ENCODE measurements around the gene PEX11G. TPM values are rescaled to one million over a fixed set of nuclear protein-coding genes. Genes with fewer than 3 reads are reported as not detected.

The PEX11G gene
- total and polyA plus RNA-seq, 2 experiments from 2014 or later = 4.0 to 6.2 TPM

GRCh38 chr19:7507884-7508283, 19.0 kb upstream of the PEX11G start:
- no peaks in the 10 kb centered on the region for H3K36me3 ChIP-seq (ENCODE audit: low read depth)
- H3K9me3 ChIP-seq (ENCODE audit: low read depth) = no peaks in the 10 kb centered on the region
- H3F3A ChIP-seq (ENCODE audit: insufficient read depth) = no peaks in the 10 kb centered on the region
- DNase-seq = peak; percentile 93
- no peak overlapping the region for H3K4me2 ChIP-seq (ENCODE audit: unreplicated experiment)
- H3K79me2 ChIP-seq (ENCODE audit: insufficient read depth) = no peaks in the 10 kb centered on the region
- H3K4me1 ChIP-seq (ENCODE audit: insufficient read depth) = no peaks in the 10 kb centered on the region
- WGBS, 2 experiments (ENCODE audit: low coverage in 1 of 2, low lambda C conversion rate in 2 of 2, missing lambda C conversion rate in 2 of 2) = 52 to 60% methylated on average over 11 of the region's 11 CpGs
- H3K27me3 ChIP-seq (replicated peaks; ENCODE audit: insufficient read depth) = no peaks in the 10 kb centered on the region
- no peak overlapping the region for H3K4me3 ChIP-seq
- no peak overlapping the region for H2AFZ ChIP-seq
- H3K9me2 ChIP-seq (ENCODE audit: insufficient read depth) = no peaks in the 10 kb centered on the region
- H4K20me1 ChIP-seq (ENCODE audit: insufficient read depth) = no peaks in the 10 kb centered on the region
- H3K9ac ChIP-seq = no peak overlapping the region
- no peak overlapping the region for H3K27ac ChIP-seq
- in situ Hi-C loops (cut with MboI) = no loop called here
- TF ChIP-seq EZH2 (IDR thresholded peaks at IDR 0.05; ENCODE audit: insufficient read depth, poor library complexity, severe bottlenecking) (no peak), EZH2phosphoT487 (IDR thresholded peaks at IDR 0.05; ENCODE audit: insufficient read depth, low read depth) (no peak)

GRCh38 chr19:7506385-7507328, 17.8 kb upstream of the PEX11G start:
- in situ Hi-C loops (cut with MboI) = no loop called here
- Histone ChIP-seq H3K36me3 (ENCODE audit: low read depth) (no peaks in the 10 kb centered on the region), H3K79me2 (ENCODE audit: insufficient read depth) (no peaks in the 10 kb centered on the region), H3K27ac (no peak overlapping the region), H3K4me1 (ENCODE audit: insufficient read depth) (no peaks in the 10 kb centered on the region), H3K9me2 (ENCODE audit: insufficient read depth) (no peaks in the 10 kb centered on the region), H2AFZ (no peak overlapping the region), H3K27me3 (replicated peaks; ENCODE audit: insufficient read depth) (no peaks in the 10 kb centered on the region), H3K9me3 (ENCODE audit: low read depth) (no peaks in the 10 kb centered on the region), H4K20me1 (ENCODE audit: insufficient read depth) (no peaks in the 10 kb centered on the region), H3K4me2 (ENCODE audit: unreplicated experiment) (no peak overlapping the region), H3K4me3 (no peak overlapping the region), H3K9ac (no peak overlapping the region), H3F3A (ENCODE audit: insufficient read depth) (no peaks in the 10 kb centered on the region)
- peak; percentile 73 for DNase-seq
- WGBS, 2 experiments (ENCODE audit: low coverage in 1 of 2, low lambda C conversion rate in 2 of 2, missing lambda C conversion rate in 2 of 2) = 45 to 62% methylated on average over 14 to 20 of the region's 20 CpGs
- TF ChIP-seq EZH2phosphoT487 (IDR thresholded peaks at IDR 0.05; ENCODE audit: insufficient read depth, low read depth) (no peak), EZH2 (IDR thresholded peaks at IDR 0.05; ENCODE audit: insufficient read depth, poor library complexity, severe bottlenecking) (no peak)

GRCh38 chr19:7505682-7506384, 17.0 kb upstream of the PEX11G start:
- no peak overlapping the region for H3K9ac ChIP-seq
- H3K9me3 ChIP-seq (ENCODE audit: low read depth) = no peaks in the 10 kb centered on the region
- no peaks in the 10 kb centered on the region for H4K20me1 ChIP-seq (ENCODE audit: insufficient read depth)
- no peak overlapping the region for H3K27ac ChIP-seq
- no peak for TF ChIP-seq EZH2 (IDR thresholded peaks at IDR 0.05; ENCODE audit: insufficient read depth, poor library complexity, severe bottlenecking)
- H3K36me3 ChIP-seq (ENCODE audit: low read depth) = no peaks in the 10 kb centered on the region
- no peaks in the 10 kb centered on the region for H3K9me2 ChIP-seq (ENCODE audit: insufficient read depth)
- in situ Hi-C loops (cut with MboI) = no loop called here
- no peaks in the 10 kb centered on the region for H3K4me1 ChIP-seq (ENCODE audit: insufficient read depth)
- no peak overlapping the region for H2AFZ ChIP-seq
- no peak overlapping the region for H3K4me2 ChIP-seq (ENCODE audit: unreplicated experiment)
- DNase-seq = peak; percentile 56
- no peak overlapping the region for H3K4me3 ChIP-seq
- H3F3A ChIP-seq (ENCODE audit: insufficient read depth) = no peaks in the 10 kb centered on the region
- 5 to 19% methylated on average over 9 to 30 of the region's 33 CpGs for WGBS, 2 experiments (ENCODE audit: low coverage in 1 of 2, low lambda C conversion rate in 2 of 2, missing lambda C conversion rate in 2 of 2)
- H3K79me2 ChIP-seq (ENCODE audit: insufficient read depth) = no peaks in the 10 kb centered on the region
- no peaks in the 10 kb centered on the region; the same call in 1 of the 2 replicates for H3K27me3 ChIP-seq (replicated peaks; ENCODE audit: insufficient read depth)

- H3K27me3 ChIP-seq (replicated peaks; ENCODE audit: insufficient read depth) = peaks cover 3% of the 10 kb centered on the region; the same call in 1 of the 2 replicates
- no peaks in the 10 kb centered on the region for H3K36me3 ChIP-seq (ENCODE audit: low read depth)
- H3K79me2 ChIP-seq (ENCODE audit: insufficient read depth) = no peaks in the 10 kb centered on the region
- no peaks in the 10 kb centered on the region for H3F3A ChIP-seq (ENCODE audit: insufficient read depth)
- no peak overlapping the region for H3K4me2 ChIP-seq (ENCODE audit: unreplicated experiment)
- no peak overlapping the region for H3K9ac ChIP-seq
- no peak overlapping the region for H2AFZ ChIP-seq
- no peaks in the 10 kb centered on the region for H3K9me2 ChIP-seq (ENCODE audit: insufficient read depth)
- H4K20me1 ChIP-seq (ENCODE audit: insufficient read depth) = no peaks in the 10 kb centered on the region
- no peak for DNase-seq
- H3K4me1 ChIP-seq (ENCODE audit: insufficient read depth) = no peaks in the 10 kb centered on the region
- no peaks in the 10 kb centered on the region for H3K9me3 ChIP-seq (ENCODE audit: low read depth)
- in situ Hi-C loops (cut with MboI) = no loop called here
- H3K27ac ChIP-seq = no peak overlapping the region
- 22 to 28% methylated on average over 19 of the region's 19 CpGs for WGBS, 2 experiments (ENCODE audit: low coverage in 1 of 2, low lambda C conversion rate in 2 of 2, missing lambda C conversion rate in 2 of 2)
- H3K4me3 ChIP-seq = no peak overlapping the region
- TF ChIP-seq EZH2phosphoT487 (IDR thresholded peaks at IDR 0.05; ENCODE audit: insufficient read depth, low read depth) = no peak
- no peak for TF ChIP-seq EZH2 (IDR thresholded peaks at IDR 0.05; ENCODE audit: insufficient read depth, poor library complexity, severe bottlenecking)
These were observed 16.4 kb upstream of the PEX11G start for GRCh38 chr19:7505288-7505681.
